GM21360 (cell line): Measurements from ENCODE around the gene MYL11.

ENCODE experiments used
- ATAC-seq: cut with Tn5 transposase; IDR thresholded peaks from one replicate; pipeline ENCODE4 v1.9.1; 2021; ENCODE audit warnings: mild to moderate bottlenecking, moderate library complexity; ENCODE audit not compliant: unreplicated experiment

The MYL11 gene

GRCh38 chr16:30353438-30354129, 21.0 kb upstream of the MYL11 start:
- no peak for ATAC-seq

GRCh38 chr16:30354423-30355143, 20.0 kb upstream of the MYL11 start:
- ATAC-seq: peak; percentile 17

- ATAC-seq: peak; percentile 56
Measured at GRCh38 chr16:30355144-30355953, 19.3 kb upstream of the MYL11 start, which contains the start of gene CD2BP2. TSS of gene CD2BP2 (minus strand) at chr16:30355308. CDS start at chr16:30354681, 627 bp downstream.

GRCh38 chr16:30355954-30356308, 18.7 kb upstream of the MYL11 start:
- no peak for ATAC-seq

GRCh38 chr16:30356401-30357084, 18.1 kb upstream of the MYL11 start:
- ATAC-seq: no peak

GRCh38 chr16:30357085-30357714, 17.4 kb upstream of the MYL11 start:
- no peak for ATAC-seq

GRCh38 chr16:30357715-30358576, 16.7 kb upstream of the MYL11 start:
- ATAC-seq: no peak

GRCh38 chr16:30358577-30358936, 16.0 kb upstream of the MYL11 start:
- no peak for ATAC-seq

GRCh38 chr16:30358990-30359870, 15.4 kb upstream of the MYL11 start:
- no peak for ATAC-seq

- ATAC-seq: no peak
Measured at GRCh38 chr16:30359871-30360170, 14.8 kb upstream of the MYL11 start.

- no peak for ATAC-seq
Measured at GRCh38 chr16:30361180-30361579, 13.4 kb upstream of the MYL11 start.

- no peak for ATAC-seq
Measured at GRCh38 chr16:30365200-30365599, 9.4 kb upstream of the MYL11 start.

GRCh38 chr16:30366511-30366910, 8.1 kb upstream of the MYL11 start:
- no peak for ATAC-seq

GRCh38 chr16:30367349-30368009, 7.1 kb upstream of the MYL11 start:
- ATAC-seq: no peak

- ATAC-seq: no peak
Measured at GRCh38 chr16:30368122-30368791, 6.3 kb upstream of the MYL11 start.

GRCh38 chr16:30368792-30369090, 5.9 kb upstream of the MYL11 start:
- no peak for ATAC-seq

GRCh38 chr16:30369091-30369937, 5.3 kb upstream of the MYL11 start:
- no peak for ATAC-seq
